Activated CD4-positive, alpha-beta T cell treated with anti-CD3 and anti-CD28 coated beads for 24 hours (primary cell): ENCODE results near the gene SNAP25.

Source experiments
- DNase-seq, 2 donors: peaks; one replicate each; pipeline ENCODE4 v3.0.0-alpha.2; 2020; ENCODE audit warnings: low read depth in 2 of 2

SNAP25 gene

GRCh38 chr20:10263385-10264165, 44.9 kb downstream of the SNAP25 start:
- no peak for DNase-seq

DNA sequence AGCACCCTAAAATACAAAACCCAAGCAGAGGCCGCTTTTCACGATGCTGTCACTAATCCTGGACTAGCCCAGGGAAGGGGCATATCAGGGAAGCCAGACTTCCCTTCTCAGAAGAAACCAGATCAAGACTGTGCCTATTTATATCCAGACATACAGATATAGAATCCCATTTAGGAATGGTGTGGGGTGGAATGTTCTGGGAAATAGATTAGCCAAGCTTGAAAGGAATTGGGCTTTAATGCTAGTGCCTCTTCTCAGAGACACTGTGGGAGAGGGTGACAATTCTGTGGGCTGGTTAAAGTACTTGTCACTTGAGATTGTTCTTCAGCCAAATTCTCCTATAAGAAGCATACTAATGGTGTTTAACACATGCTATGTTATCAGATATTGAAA, 45.5 kb downstream of the SNAP25 start:
- DNase-seq, result no peak

DNA sequence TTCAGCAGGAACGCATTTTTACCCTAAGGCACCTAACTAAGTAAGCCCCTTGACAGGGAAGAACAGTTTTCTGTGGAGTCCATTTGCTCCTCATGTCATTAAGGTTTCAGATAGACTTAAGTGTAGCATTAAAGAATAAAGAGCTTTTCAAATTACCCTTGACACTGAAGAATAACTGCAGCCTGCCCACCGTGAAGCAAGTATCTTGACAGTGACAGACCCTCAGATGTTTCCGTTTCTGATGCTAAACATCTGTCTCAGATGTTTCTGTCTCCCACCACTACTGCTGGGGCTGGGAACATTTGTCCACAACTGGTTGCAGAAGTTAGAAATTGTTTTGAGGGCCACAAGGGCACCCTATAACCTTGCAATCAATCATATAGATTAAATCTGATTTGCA, 50.0 kb downstream of the SNAP25 start:
- DNase-seq, result no peak

- no peak for DNase-seq
Measured at GRCh38 chr20:10270630-10271029, 52.0 kb downstream of the SNAP25 start.

- no peak for DNase-seq
Measured at GRCh38 chr20:10271494-10272219, 53.0 kb downstream of the SNAP25 start.

GRCh38 chr20:10276878-10277580, 58.4 kb downstream of the SNAP25 start:
- DNase-seq, result no peak

DNA sequence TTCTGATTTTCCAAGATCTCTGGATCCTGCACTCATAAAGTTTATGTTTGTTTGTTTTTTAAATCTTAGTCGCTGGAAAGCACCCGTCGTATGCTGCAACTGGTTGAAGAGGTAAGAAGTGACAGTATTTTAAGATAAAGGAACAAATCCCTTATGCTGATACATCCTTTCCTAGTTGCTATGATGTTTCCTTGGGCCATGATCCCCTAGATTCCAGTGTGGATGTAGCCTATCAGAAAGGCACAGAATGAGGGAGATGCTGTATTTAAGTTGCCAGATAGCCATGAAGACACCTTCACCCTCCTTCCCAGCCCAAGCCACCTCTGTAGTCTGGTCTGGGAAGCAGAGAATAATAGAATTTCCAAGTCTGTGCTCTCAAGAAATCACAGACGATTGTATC, 59.0 kb downstream of the SNAP25 start:
- DNase-seq, result no peak

DNA sequence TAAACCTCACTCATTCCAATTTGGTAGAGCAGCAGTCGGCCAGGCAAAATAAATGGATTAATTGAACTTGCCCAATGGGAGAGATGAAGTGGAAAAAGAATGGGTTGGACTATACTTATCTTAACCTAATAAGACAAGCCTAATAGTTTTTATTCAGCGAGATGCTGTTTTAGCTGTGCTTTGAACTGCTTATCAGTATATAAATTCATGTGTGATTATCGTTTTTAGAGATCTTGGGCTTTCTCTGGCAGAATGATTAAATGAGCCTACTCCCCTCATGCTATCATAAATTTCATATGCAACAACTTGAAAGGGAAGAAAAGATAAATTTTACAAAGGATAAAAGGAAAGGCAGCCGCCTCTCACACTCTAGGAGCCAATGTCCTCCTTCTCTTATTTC, 59.8 kb downstream of the SNAP25 start:
- no peak for DNase-seq

DNA sequence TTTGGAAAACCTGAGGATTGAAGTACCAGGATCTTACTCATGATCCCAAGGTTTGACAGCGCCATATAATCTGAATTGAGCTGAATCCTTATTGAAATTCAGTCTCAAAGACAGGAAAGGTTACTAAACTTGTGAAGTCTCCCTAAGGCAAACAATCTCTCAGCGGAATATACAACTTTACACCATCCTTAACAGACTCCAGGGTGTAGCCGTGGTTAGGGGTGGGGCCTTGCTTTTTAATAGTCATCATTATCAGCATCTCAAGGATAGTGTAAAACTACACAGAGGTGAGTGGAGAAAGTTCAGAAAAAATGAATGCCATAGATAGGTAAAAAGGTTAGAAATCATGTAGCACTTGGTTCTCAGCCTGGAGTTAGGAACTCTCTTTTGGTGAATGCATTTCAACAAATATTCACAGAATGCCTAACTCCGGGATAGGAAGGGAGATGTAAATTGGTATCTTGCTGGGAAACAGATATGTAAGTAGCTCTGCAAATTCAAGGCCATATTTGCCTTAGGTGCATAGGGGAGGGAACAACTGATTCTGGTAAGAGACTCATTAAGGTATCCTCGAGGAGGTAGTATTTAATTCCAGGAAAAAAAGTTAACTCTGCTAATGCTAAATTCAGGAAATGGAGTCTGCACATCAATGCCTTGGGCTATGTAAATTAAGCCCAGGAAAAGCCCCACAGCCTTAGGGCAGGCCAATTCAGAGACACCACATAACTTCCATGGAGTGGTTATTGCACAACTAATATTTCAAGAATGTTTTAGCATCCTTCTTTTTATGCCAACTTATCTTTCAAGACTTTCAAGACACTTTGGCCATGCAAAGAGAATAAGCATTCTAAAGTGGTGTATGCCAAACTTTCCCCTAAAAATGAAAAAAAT, 61.6 kb downstream of the SNAP25 start:
- no peak for DNase-seq

DNA sequence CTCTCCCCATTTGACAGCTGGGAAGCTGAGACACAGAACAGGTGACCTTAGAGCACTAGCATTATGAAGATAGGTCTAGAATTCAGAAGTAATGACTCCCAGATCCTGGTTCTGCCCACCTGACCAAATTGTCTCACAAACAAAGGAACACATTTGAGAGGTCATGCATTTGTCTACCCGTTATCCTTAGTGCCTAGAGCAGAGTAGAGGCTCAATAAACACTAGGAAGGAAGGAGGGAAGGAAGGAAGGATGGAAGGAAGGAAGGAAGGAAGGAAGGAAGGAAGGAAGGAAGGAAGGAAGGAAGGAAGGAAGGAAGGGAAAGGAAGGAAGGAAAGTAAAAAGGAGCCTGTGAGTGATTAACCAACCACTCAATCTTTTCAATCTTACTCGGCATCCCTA, 63.3 kb downstream of the SNAP25 start:
- no peak for DNase-seq

- no peak for DNase-seq
Measured at GRCh38 chr20:10282979-10283456, 64.4 kb downstream of the SNAP25 start.

DNA sequence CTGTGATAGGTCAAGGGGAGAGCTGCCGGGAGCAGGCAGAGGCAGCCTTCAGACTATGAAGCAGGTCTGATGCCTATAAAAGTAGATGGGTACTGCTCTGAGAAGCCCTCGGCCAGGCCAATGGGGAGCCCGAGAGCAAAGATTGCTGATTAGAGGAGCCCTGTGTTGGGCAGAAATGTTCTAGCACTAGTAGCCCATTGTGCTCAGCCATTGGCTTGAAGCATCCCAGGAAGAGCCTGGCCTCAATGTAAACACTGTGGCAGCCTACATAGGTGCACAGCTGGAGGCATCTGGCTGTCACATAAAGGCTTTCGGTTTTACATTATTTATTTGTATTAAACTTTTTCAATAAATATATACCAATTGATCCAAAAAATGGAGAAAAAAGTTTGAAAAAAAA, 67.7 kb downstream of the SNAP25 start:
- DNase-seq, result no peak

GRCh38 chr20:10288421-10288820, 69.8 kb downstream of the SNAP25 start:
- no peak for DNase-seq

DNA sequence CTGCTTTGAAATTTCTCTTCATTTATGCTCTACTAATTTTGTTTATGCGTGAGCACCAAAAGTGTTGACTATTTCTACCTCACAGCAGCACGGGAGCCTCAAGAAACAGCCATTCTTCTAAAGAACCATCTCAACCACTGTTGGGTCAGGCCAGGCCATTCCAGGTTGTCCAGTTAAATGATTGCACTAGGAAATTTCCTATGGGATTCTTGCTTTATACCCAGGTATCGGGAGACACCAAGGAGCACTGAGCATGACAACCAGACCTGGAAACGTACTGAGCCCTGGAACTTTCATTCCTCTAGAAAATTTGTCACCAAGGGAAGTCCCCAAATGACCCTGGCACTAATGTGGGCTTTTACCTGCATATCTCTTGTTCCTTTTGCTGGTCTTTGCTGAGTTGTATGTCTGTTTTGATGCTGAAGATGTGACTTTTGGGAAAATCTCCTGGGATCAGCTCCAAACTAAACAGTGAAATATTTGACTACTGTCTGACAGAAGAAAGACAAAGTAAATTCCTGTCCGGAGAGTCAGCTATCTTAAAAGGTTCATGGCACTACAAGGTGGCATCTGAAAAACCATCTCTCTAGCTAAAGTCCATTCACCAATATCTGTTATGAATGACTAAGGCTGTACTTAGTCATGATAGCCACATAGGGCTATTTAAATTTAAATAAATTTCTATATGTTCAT, 70.5 kb downstream of the SNAP25 start:
- no peak for DNase-seq

GRCh38 chr20:10291568-10292248, 73.1 kb downstream of the SNAP25 start:
- DNase-seq, result no peak

DNA sequence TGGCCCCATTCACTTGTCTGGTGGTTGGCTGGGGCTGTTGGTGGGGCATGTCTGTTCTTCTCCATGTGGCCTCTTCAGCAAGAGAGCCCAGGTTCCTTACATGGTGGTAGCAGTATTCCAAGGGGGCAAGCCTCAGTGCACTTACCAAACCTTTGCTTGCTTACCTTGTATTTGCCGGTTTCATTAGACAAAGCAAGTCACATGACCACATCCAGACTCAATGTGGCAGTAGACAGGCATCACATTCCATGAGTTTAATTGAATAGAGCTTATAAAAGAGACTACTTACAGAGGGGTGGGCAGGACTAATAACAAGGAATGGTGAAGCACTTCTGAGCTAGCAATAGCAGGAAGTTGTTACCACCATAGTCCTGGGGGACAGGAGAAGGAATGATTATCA, 78.6 kb downstream of the SNAP25 start:
- DNase-seq, result no peak

- no peak for DNase-seq
Measured at GRCh38 chr20:10297684-10298240, 79.1 kb downstream of the SNAP25 start.

- DNase-seq, result no peak
Measured at GRCh38 chr20:10300582-10301446, 82.2 kb downstream of the SNAP25 start.

- no peak for DNase-seq
Measured at GRCh38 chr20:10303852-10304251, 85.2 kb downstream of the SNAP25 start.
